GM12801 (cell line): ENCODE measurements around the gene LRP1B.

Experiments
- CTCF ChIP-seq: IDR thresholded peaks from one replicate; pipeline ENCODE4 v1.5.1; 2011; ENCODE audit warnings: control low read depth; ENCODE audit not compliant: insufficient read length; ENCODE audit errors: extremely low read depth

Gene LRP1B

GRCh38 chr2:141508806-141509595 is 621.8 kb downstream of the LRP1B start:
- TF ChIP-seq CTCF = no peak

- no peak for TF ChIP-seq CTCF
These were observed 622.6 kb downstream of the LRP1B start for GRCh38 chr2:141508086-141508752.

- no peak for TF ChIP-seq CTCF
These were observed 624.7 kb downstream of the LRP1B start for GRCh38 chr2:141506135-141506534.

- no peak for TF ChIP-seq CTCF
These were observed 629.1 kb downstream of the LRP1B start for GRCh38 chr2:141501752-141502151.

- no peak for TF ChIP-seq CTCF
These were observed 631.7 kb downstream of the LRP1B start for GRCh38 chr2:141499123-141499522.

GRCh38 chr2:141498561-141498960 is 632.3 kb downstream of the LRP1B start:
- no peak for TF ChIP-seq CTCF

- no peak for TF ChIP-seq CTCF
These were observed 633.5 kb downstream of the LRP1B start for GRCh38 chr2:141497272-141497671.
